GM23338 (cell line): Measurements from ENCODE around the gene WDR20. TPM values are rescaled to one million over a fixed set of nuclear protein-coding genes. Genes with fewer than 3 reads are reported as not detected.

Experiments used
- ATAC-seq: fragments of 200-7000 bp; cut with Tn5 transposase; 3 replicates; pipeline ENCODE4 v1.9.1; 2020
- DNase-seq: peaks from one replicate; pipeline ENCODE4 v3.0.0-alpha.2; 2015; ENCODE audit warnings: low spot score
- H2AFZ ChIP-seq: fragments of 200-600 bp; sonication (generic); 2 replicates; pipeline ENCODE4 v1.8.0; 2016; ENCODE audit warnings: antibody characterized with exemption, mild to moderate bottlenecking, moderate library complexity
- H3F3A ChIP-seq: fragments of 200-600 bp; sonication (generic); replicated peaks from 2 replicates; pipeline ENCODE4 v1.8.0; 2017; ENCODE audit warnings: antibody characterized with exemption, mixed run types, low read depth
- H3K27ac ChIP-seq: fragments of 200-600 bp; sonication (generic); 2 replicates; pipeline ENCODE4 v1.6.1; 2016; ENCODE audit warnings: low read depth
- H3K27me3 ChIP-seq: fragments of 200-600 bp; sonication (generic); 2 replicates; pipeline ENCODE4 v1.8.0; 2016; ENCODE audit warnings: mild to moderate bottlenecking, mixed run types, moderate library complexity; ENCODE audit not compliant: insufficient read depth
- H3K36me3 ChIP-seq: fragments of 200-600 bp; sonication (generic); 2 replicates; pipeline ENCODE4 v1.8.0; 2016; ENCODE audit warnings: mild to moderate bottlenecking; ENCODE audit not compliant: insufficient read depth
- H3K4me1 ChIP-seq: fragments of 200-600 bp; sonication (generic); 2 replicates; pipeline ENCODE4 v1.8.0; 2016; ENCODE audit warnings: mild to moderate bottlenecking, moderate library complexity; ENCODE audit not compliant: insufficient read depth
- H3K4me2 ChIP-seq: fragments of 200-600 bp; sonication (generic); 2 replicates; pipeline ENCODE4 v1.7.1; 2017; ENCODE audit warnings: mixed run types
- H3K4me3 ChIP-seq: fragments of 200-600 bp; sonication (generic); 2 replicates; pipeline ENCODE4 v1.6.1; 2016; ENCODE audit warnings: mixed run types
- H3K79me2 ChIP-seq: fragments of 200-600 bp; sonication (generic); replicated peaks from 2 replicates; pipeline ENCODE4 v1.8.0; 2017; ENCODE audit warnings: mild to moderate bottlenecking; ENCODE audit not compliant: insufficient read depth
- H3K9me2 ChIP-seq: fragments of 200-600 bp; sonication (generic); 2 replicates; pipeline ENCODE4 v1.8.0; 2017; ENCODE audit not compliant: insufficient read depth
- H4K20me1 ChIP-seq: fragments of 200-600 bp; sonication (generic); replicated peaks from 2 replicates; pipeline ENCODE4 v1.8.0; 2017; ENCODE audit warnings: mild to moderate bottlenecking; ENCODE audit not compliant: insufficient read depth
- H3K27ac Mint-ChIP-seq: 2 replicates; pipeline ENCODE4 v1.8.0; 2020; ENCODE audit warnings: inconsistent platforms, mild to moderate bottlenecking, moderate library complexity, mixed read lengths
- H3K27me3 Mint-ChIP-seq: 3 replicates; pipeline ENCODE4 v1.8.0; 2022; ENCODE audit warnings: low read depth, mild to moderate bottlenecking, moderate library complexity, mixed read lengths, inconsistent platforms; ENCODE audit not compliant: insufficient read depth, poor library complexity
- H3K36me3 Mint-ChIP-seq: 3 replicates; pipeline ENCODE4 v1.8.0; 2021; ENCODE audit warnings: low read depth, mild to moderate bottlenecking, inconsistent platforms, moderate library complexity, mixed read lengths
- H3K4me1 Mint-ChIP-seq: 3 replicates; pipeline ENCODE4 v1.8.0; 2020; ENCODE audit warnings: mild to moderate bottlenecking, inconsistent platforms, mixed read lengths
- H3K4me3 Mint-ChIP-seq: 3 replicates; pipeline ENCODE4 v1.8.0; 2021; ENCODE audit warnings: moderate library complexity, mild to moderate bottlenecking, inconsistent platforms, mixed read lengths
- H3K9me3 Mint-ChIP-seq: 3 replicates; pipeline ENCODE4 v1.8.0; 2020; ENCODE audit warnings: moderate library complexity, mild to moderate bottlenecking, inconsistent platforms, mixed read lengths
- CREB1 ChIP-seq: fragments of 250-450 bp; sonication (Bioruptor Pico); IDR thresholded peaks from 2 replicates; pipeline ENCODE4 v1.5.0; 2020; ENCODE audit warnings: low read depth, mild to moderate bottlenecking, moderate library complexity
- CTCF ChIP-seq, 2 experiments: fragments of 200-600 bp in 1 of 2; sonication (generic) in 1 of 2; conservative IDR thresholded peaks; 2 replicates each; pipeline versions ENCODE4 v1.5.1 to v1.6.1; 2016 to 2017; ENCODE audit warnings: antibody characterized with exemption in 2 of 2, low read depth in 2 of 2, mild to moderate bottlenecking in 2 of 2, moderate library complexity in 1 of 2
- ETS1 ChIP-seq: IDR thresholded peaks from 2 replicates; pipeline ENCODE4 v1.6.1; 2016; ENCODE audit warnings: antibody characterized with exemption
- EZH2 ChIP-seq: fragments of 200-600 bp; sonication (generic); IDR thresholded peaks from one replicate; pipeline ENCODE4 v1.8.0; 2017; ENCODE audit warnings: antibody characterized with exemption, mild to moderate bottlenecking, low read depth; ENCODE audit not compliant: unreplicated experiment
- EZH2phosphoT487 ChIP-seq: fragments of 200-600 bp; sonication (generic); IDR thresholded peaks from one replicate; pipeline ENCODE4 v1.8.1; 2018; ENCODE audit warnings: antibody characterized with exemption; ENCODE audit not compliant: unreplicated experiment
- JUNB ChIP-seq: IDR thresholded peaks from one replicate; pipeline ENCODE4 v1.6.1; 2016; ENCODE audit warnings: antibody characterized with exemption; ENCODE audit not compliant: unreplicated experiment
- NANOG ChIP-seq: IDR thresholded peaks from 2 replicates; pipeline ENCODE4 v1.6.1; 2016; ENCODE audit warnings: antibody characterized with exemption, borderline replicate concordance
- POLR2AphosphoS5 ChIP-seq: IDR thresholded peaks from 2 replicates; pipeline ENCODE4 v1.6.1; 2016; ENCODE audit warnings: antibody characterized with exemption, low read depth
- REST ChIP-seq: IDR thresholded peaks from one replicate; pipeline ENCODE4 v1.6.1; 2018; ENCODE audit warnings: antibody characterized with exemption; ENCODE audit not compliant: unreplicated experiment
- STAT1 ChIP-seq: IDR thresholded peaks from one replicate; pipeline ENCODE4 v1.6.1; 2016; ENCODE audit warnings: antibody characterized with exemption; ENCODE audit not compliant: unreplicated experiment
- ZNF114 ChIP-seq: fragments of 250-450 bp; sonication (Bioruptor Pico); IDR thresholded peaks from 2 replicates; pipeline ENCODE4 v1.5.0; 2020; ENCODE audit warnings: mild to moderate bottlenecking, moderate library complexity
- ZNF331 ChIP-seq: fragments of 250-450 bp; sonication (Bioruptor Pico); IDR thresholded peaks from 2 replicates; pipeline ENCODE4 v1.5.0; 2020; ENCODE audit warnings: low read depth, mild to moderate bottlenecking, moderate library complexity
- polyA plus RNA-seq: library from polyadenylated mRNA; unstranded; fragments of >200 nt; fragmentation: Nextera tagmentation; extraction: Ambion mirVana; gene quantifications from 2 replicates; pipeline ENCODE4 v1.2.1, GENCODE V29; 2016
- total RNA-seq: library from RNA; depleted of rRNA; stranded (reverse); fragments of >200 nt; shearing (Covaris generic); gene quantifications from 2 replicates; pipeline ENCODE4 v1.2.3, GENCODE V29; 2014

WDR20 gene
- total and polyA plus RNA-seq, 2 experiments from 2014 or later = 17.9 to 21.0 TPM

- H3K4me2 ChIP-seq = no peak overlapping the region
- no peaks in the 10 kb centered on the region for H3K9me2 ChIP-seq
- 0 out of 2 replicates have a peak, but pooled peaks cover 2% of the 10 kb centered on the region for H3F3A ChIP-seq
- Mint-ChIP-seq H3K4me1 (peaks cover 5% of the 10 kb centered on the region; the same call in 2 of the 3 replicates), H3K27me3 (peaks cover 17% of the 10 kb centered on the region), H3K9me3 (no peaks in the 10 kb centered on the region), H3K27ac (no peak overlapping the region), H3K36me3 (no peaks in the 10 kb centered on the region), H3K4me3 (no peak overlapping the region)
- no peak overlapping the region for H3K27ac ChIP-seq
- no peaks in the 10 kb centered on the region for H3K36me3 ChIP-seq
- H3K79me2 ChIP-seq = no peaks in the 10 kb centered on the region
- no peak overlapping the region for H3K4me3 ChIP-seq
- H4K20me1 ChIP-seq = no peaks in the 10 kb centered on the region
- no peak overlapping the region for H2AFZ ChIP-seq
- ATAC-seq (no peak), DNase-seq (no peak)
- TF ChIP-seq EZH2 (no peak), NANOG (no peak), ETS1 (no peak), JUNB (no peak), CTCF (conservative IDR thresholded peaks at IDR 0.05; ENCODE audit: low read depth in 2 of 2) (no peak), ZNF114 (CRISPR knock-in tag) (no peak), ZNF331 (no peak), CREB1 (no peak), POLR2AphosphoS5 (no peak), EZH2phosphoT487 (no peak)
- peaks cover 15% of the 10 kb centered on the region for H3K4me1 ChIP-seq
- H3K27me3 ChIP-seq = peaks cover 24% of the 10 kb centered on the region
These were observed 110.3 kb downstream of the WDR20 start for GRCh38 chr14:102249981-102250380.

GRCh38 chr14:102250636-102251035 is 110.9 kb downstream of the WDR20 start:
- Histone ChIP-seq H3K36me3 (no peaks in the 10 kb centered on the region), H3K4me3 (no peak overlapping the region), H3K27ac (no peak overlapping the region), H3F3A (0 out of 2 replicates have a peak, but pooled peaks cover 2% of the 10 kb centered on the region), H3K4me1 (peaks cover 15% of the 10 kb centered on the region), H2AFZ (no peak overlapping the region), H4K20me1 (no peaks in the 10 kb centered on the region), H3K9me2 (no peaks in the 10 kb centered on the region), H3K79me2 (no peaks in the 10 kb centered on the region), H3K4me2 (no peak overlapping the region), H3K27me3 (peaks cover 24% of the 10 kb centered on the region)
- peaks cover 17% of the 10 kb centered on the region for H3K27me3 Mint-ChIP-seq
- TF ChIP-seq CTCF (conservative IDR thresholded peaks at IDR 0.05; ENCODE audit: low read depth in 2 of 2) (no peak), REST (no peak), EZH2 (no peak), JUNB (no peak), ZNF114 (CRISPR knock-in tag) (no peak), STAT1 (no peak)
- peaks cover 5% of the 10 kb centered on the region; the same call in 2 of the 3 replicates for H3K4me1 Mint-ChIP-seq
- H3K4me3 Mint-ChIP-seq = no peak overlapping the region
- no peak for DNase-seq
- ATAC-seq = no peak
- H3K9me3 Mint-ChIP-seq = no peaks in the 10 kb centered on the region
- H3K27ac Mint-ChIP-seq = no peak overlapping the region
- no peaks in the 10 kb centered on the region for H3K36me3 Mint-ChIP-seq
